Effector CD8-positive, alpha-beta T cell (primary cell): ENCODE results near the gene HECW1.
"Not testable (repeated sequence)": the region's sequence is repeated elsewhere in the genome, so short reads cannot be mapped to it uniquely, and the experiment has no call there.

Source experiments
- DNase-seq: peaks from one replicate; lab custom pipeline; 2025; lab: John Stamatoyannopoulos, UW

The HECW1 gene

GRCh38 chr7:43469051-43469450 is 356.6 kb downstream of the HECW1 start:
- no peak for DNase-seq

DNA sequence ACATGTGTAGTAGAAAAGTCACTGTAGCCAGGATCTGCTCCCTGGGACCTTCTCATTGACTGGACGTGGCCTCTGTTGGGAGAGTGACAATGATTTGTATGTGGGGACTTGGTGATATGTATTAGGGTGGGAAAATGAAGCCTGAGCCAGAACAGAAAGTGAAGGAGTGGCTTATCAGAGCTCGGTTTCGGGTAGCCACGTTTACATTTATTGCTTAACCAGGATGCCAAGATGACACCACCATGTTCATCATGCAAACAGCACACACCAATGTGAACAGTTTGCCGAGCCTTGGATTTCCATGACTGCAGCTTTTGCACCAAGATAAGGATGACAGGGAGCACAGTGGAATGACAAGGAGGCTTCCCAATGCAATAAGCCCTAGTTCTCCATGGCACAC is 357.7 kb downstream of the HECW1 start:
- DNase-seq: no peak

- no peak for DNase-seq
These were observed 363.5 kb downstream of the HECW1 start for GRCh38 chr7:43475983-43476382.

DNA sequence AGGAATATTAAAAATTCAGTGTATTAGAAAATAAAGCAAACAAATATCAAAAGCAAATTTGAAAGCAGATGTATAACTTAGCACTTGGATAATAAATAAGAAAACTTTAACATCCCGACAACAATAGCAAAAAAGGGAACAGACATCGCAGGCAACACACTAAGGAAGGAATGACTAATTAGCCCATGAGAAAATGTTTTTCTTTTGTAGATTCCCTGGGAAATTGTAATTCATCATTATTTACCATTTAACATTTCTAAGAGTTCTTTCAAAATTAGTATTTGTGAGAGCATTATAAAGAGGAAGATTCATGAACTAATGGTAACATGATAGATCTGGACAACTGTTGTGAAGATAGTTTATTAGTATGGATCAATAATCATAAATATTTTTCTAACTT is 364.4 kb downstream of the HECW1 start:
- no peak for DNase-seq

DNA sequence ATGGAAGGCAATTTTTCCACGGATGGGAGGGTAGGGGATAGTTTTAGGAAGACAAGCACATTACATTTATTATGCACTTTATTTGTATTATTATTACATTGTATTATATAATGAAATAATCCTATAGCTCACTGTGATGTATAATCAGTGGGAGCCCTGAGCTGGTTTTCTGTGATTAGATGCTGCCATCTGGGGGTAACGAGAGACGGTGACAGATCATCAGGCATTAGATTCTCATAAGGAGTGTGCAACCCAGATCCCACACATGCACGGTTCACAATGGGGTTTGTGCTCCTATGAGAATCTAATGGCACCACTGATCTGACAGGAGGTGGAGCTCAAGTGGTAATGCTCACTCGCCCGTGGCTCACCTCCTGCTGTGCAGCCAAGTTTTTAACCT is 366.6 kb downstream of the HECW1 start:
- DNase-seq: no peak

GRCh38 chr7:43479543-43479942 is 367.1 kb downstream of the HECW1 start:
- DNase-seq: no peak

DNA sequence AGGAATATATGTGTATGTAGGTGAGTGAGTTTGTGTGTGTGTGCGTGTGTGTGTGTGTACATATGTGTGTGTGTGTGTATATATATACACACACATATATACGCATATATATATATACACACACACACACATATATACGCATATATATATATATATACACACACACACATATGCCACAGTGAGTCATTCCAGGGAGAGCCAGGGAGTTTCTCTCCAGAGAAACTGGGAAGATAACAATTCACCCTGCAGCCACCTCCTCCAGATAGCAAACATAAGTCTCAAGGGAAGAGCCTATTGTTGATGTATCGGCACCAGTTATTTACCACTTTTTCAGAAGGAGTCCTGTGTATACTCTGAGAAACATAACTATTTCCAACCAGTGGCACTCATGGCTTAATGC is 368.1 kb downstream of the HECW1 start:
- DNase-seq: no peak

GRCh38 chr7:43481902-43482678 is 369.6 kb downstream of the HECW1 start:
- no peak for DNase-seq

DNA sequence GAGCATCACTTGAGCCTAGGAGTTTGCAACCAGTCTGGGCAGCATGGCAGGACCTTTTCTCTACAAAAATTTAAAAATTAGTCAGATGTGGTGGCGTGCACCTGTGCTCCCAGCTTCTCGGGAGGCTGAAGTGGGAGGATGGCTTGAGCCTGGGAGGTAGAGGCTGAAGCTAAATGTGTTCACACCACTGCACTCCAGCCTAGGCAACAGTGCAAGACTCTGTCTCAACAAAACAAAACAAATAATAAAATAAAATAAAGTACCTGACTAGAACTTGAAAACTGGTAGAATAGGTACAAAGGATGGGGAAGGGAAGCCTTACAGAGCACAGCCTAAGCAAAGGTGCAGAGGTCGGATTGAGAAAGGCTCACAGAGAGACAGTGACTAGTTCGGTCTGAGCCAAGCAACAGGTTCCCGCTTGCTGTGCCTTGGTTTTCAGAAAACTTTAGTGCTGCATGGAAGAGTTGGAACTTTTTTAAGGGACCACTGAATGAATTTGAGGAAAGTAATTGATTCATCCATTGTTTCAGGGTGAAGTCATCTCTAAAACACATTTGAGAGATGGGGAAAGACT is 370.3 kb downstream of the HECW1 start:
- no peak for DNase-seq

DNA sequence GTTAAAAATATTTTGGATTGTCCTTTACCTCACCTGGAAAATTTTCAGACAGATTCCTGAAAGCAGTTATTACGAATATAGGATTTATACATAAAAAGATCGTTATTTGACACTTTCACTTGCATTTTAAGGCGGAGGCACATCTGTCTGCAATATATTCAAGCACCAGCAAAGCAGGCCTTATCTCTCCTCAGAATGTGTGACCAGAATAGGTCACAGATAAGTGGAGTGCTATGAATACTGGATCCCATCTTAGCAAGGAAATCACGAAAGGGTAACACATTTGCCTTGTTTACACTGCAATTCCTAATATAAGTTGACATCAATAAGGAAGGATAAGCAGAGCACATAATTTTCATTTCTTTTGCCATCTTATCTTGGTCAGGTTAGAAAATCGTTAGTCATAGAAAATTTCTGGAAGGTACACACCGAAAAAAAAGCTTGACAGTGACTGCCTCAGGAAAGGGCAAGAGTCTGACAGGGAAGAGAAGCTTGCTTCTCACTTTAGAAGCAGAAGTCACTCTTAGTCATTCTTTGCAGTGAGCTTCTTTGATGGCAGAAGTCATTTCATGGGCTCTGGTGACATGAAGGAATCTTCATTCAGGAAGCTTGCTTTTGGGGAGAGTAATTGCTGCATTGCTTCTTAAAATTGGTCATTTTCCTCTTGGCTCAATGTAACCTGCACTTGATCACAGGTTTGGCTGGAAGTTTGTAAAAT is 372.4 kb downstream of the HECW1 start:
- no peak for DNase-seq

DNA sequence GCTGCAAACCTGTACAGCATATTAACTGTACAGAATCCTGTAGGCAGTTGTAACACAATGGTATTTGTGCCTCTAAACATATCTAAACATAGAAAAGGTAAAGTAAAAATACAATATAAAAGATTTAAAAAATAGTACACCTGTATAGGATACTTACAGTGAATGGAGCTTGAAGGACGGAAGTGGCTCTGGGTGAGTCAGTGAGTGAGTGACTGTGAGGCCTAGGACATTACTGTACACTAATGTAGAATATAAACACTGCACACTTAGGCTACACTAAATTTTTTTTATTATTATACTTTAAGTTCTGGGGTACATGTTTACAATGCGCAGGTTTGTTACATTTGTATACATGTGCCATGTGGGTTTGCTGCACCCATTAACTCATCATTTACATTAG is 373.1 kb downstream of the HECW1 start:
- no peak for DNase-seq

GRCh38 chr7:43486008-43486407 is 373.6 kb downstream of the HECW1 start:
- DNase-seq: not testable (repeated sequence)

- no peak for DNase-seq
These were observed 374.2 kb downstream of the HECW1 start for GRCh38 chr7:43486634-43487033.

GRCh38 chr7:43487731-43488073 is 375.3 kb downstream of the HECW1 start:
- DNase-seq: no peak

DNA sequence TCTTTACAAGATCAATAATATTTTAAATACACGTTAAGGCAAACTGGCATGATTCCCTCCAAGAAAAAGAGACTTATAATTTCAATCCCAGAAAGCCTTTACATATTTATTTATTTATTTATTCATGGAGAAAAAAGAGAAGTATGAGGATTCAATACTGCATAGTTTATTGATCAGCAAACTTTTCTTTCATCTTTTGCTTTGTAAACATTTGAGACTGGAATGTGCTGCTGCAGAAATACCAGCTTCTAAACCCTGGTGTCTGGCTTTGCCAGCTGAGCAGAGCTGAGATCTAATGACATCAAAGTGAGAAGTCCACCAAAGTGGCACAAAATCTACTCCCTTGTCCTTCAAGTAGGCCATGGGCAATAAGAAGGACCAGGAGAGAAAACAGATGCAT is 376.8 kb downstream of the HECW1 start:
- DNase-seq: no peak

- DNase-seq: no peak
These were observed 377.6 kb downstream of the HECW1 start for GRCh38 chr7:43490016-43490415.

DNA sequence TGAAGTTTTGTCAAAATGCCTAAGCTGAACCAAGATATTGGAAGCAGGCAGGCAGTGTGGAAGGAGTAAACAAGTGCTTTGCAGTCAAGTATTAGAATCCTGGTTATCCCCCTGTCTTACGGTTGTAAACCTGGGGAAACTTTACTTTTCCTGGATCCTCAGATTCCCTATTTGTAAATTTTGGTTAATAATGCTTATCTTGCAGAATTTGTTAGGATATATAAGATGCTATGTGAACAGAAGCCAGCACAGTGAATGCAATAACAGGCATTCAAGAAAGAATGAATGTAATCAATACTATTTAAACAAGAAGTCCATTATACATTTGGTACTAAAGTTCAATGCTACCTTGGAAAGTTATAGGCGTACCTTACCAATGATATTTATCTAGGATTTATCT is 378.7 kb downstream of the HECW1 start:
- DNase-seq: no peak

- DNase-seq: no peak
These were observed 379.5 kb downstream of the HECW1 start for GRCh38 chr7:43491984-43492383.

DNA sequence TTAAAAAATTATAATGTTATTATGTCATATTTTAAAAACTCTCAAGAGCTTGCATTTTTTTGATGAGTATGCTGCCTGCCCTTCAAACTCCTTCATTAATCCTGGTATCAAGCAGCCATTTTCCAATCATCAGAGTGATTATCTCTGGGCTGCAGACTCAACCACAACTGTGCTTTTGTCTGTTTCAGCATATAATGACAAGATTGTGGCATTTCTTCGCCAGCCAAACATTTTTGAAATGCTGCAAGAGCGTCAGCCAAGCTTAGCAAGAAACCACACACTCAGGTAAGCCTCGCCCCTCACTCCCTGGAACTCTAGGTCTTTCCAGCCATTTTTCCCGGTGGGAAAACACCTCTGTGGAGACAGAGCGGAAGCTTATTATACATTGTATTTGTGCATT is 380.4 kb downstream of the HECW1 start:
- DNase-seq: no peak

GRCh38 chr7:43495572-43495971 is 383.1 kb downstream of the HECW1 start:
- DNase-seq: no peak

- no peak for DNase-seq
These were observed 384.1 kb downstream of the HECW1 start for GRCh38 chr7:43496596-43496995.

DNA sequence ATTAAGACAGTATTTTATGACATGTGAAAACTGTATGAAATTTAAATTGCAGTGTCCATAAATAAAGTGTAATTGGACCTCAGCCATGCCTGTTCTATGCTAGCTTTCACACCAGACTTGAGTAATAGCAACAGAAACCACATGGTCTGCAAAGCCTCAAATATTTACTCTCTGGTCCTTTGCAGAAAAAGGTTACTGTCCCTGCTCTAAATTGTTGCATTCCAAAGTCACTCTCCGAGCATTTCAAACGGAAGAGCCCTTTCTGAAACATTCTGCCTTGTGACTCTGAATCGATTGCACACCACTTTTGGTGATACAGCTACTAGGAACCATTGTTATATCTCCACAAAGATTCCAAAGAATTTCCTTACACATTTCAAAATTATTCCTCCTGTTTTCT is 389.4 kb downstream of the HECW1 start:
- DNase-seq: no peak

GRCh38 chr7:43502941-43503340 is 390.5 kb downstream of the HECW1 start:
- no peak for DNase-seq
